AG09319 (cell line): ENCODE measurements around the gene OR6K6.

ENCODE experiments used
- DNase-seq: peaks from one replicate; pipeline ENCODE4 v3.0.0-alpha.2; 2010; ENCODE audit warnings: low read depth; ENCODE audit errors: extremely low read depth
- TF ChIP-seq, protein P1 (sequence below): IDR thresholded peaks from 2 replicates; pipeline ENCODE4 v1.5.1; 2011; ENCODE audit warnings: low read depth, mild to moderate bottlenecking, inconsistent platforms, low read length, moderate library complexity

Gene OR6K6

DNA sequence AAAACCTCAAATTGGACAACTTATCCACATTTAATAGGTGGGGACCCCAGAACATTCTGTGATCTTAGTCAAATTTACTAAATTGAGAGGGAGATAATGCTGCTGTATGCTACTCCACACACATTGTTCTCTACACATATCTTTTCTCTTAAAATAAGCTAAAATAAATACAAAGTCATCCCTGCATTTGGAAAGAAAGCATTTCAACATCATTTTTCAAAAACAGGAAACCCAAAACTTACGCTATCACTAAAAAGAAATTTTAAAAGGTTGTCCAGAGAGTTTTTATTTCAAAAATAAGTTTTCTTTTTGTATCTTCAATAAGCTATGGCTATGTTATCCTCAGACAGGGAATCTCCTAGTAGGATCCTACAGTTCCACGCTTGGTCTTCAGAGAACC, 46.0 kb downstream of the OR6K6 start:
- TF ChIP-seq, protein P1, sequence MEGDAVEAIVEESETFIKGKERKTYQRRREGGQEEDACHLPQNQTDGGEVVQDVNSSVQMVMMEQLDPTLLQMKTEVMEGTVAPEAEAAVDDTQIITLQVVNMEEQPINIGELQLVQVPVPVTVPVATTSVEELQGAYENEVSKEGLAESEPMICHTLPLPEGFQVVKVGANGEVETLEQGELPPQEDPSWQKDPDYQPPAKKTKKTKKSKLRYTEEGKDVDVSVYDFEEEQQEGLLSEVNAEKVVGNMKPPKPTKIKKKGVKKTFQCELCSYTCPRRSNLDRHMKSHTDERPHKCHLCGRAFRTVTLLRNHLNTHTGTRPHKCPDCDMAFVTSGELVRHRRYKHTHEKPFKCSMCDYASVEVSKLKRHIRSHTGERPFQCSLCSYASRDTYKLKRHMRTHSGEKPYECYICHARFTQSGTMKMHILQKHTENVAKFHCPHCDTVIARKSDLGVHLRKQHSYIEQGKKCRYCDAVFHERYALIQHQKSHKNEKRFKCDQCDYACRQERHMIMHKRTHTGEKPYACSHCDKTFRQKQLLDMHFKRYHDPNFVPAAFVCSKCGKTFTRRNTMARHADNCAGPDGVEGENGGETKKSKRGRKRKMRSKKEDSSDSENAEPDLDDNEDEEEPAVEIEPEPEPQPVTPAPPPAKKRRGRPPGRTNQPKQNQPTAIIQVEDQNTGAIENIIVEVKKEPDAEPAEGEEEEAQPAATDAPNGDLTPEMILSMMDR: no peak

GRCh38 chr1:158801396-158801795, 46.9 kb downstream of the OR6K6 start:
- TF ChIP-seq, protein P1: no peak
- DNase-seq: no peak

More for the DNA sequence above, 46.0 kb downstream of the OR6K6 start:
- no peak for DNase-seq

GRCh38 chr1:158803678-158804077, 49.2 kb downstream of the OR6K6 start:
- DNase-seq: no peak
- TF ChIP-seq, protein P1: no peak
